Astrocyte (in vitro differentiated cells and primary cell): Measurements from ENCODE around the gene CRY1. TPM values are rescaled to one million over a fixed set of nuclear protein-coding genes. Genes with fewer than 3 reads are reported as not detected.
A peak's percentile ranks its signal among the peaks of the same experiment; 100 is the strongest.

Source experiments
- DNase-seq: peaks from one replicate; pipeline ENCODE4 v3.0.0-alpha.2; 2010; ENCODE audit warnings: low read depth
- FAIRE-seq: peaks from 2 replicates; lab custom pipeline; 2011; peaks lifted over from hg19 to GRCh38; lab: Jason Lieb, UNC
- H2AFZ ChIP-seq: 2 replicates; pipeline ENCODE4 v1.6.0; 2012; ENCODE audit warnings: low read depth, low read length, inconsistent platforms
- H3K27ac ChIP-seq: 2 replicates; pipeline ENCODE4 v1.5.1; 2011; ENCODE audit warnings: low read depth, low read length, inconsistent platforms
- H3K27me3 ChIP-seq: 2 replicates; pipeline ENCODE4 v1.6.0; 2011; ENCODE audit warnings: low read length, inconsistent platforms; ENCODE audit not compliant: insufficient read depth
- H3K36me3 ChIP-seq: 2 replicates; pipeline ENCODE4 v1.5.1; 2011; ENCODE audit warnings: low read length, inconsistent platforms; ENCODE audit not compliant: insufficient read depth
- H3K4me1 ChIP-seq: 2 replicates; pipeline ENCODE4 v1.5.1; 2011; ENCODE audit warnings: low read length, inconsistent platforms; ENCODE audit not compliant: insufficient read depth
- H3K4me2 ChIP-seq: 2 replicates; pipeline ENCODE4 v1.6.0; 2012; ENCODE audit warnings: low read length, inconsistent platforms
- H3K4me3 ChIP-seq: 2 replicates; pipeline ENCODE4 v1.5.1; 2011; ENCODE audit warnings: low read depth, mild to moderate bottlenecking, low read length, inconsistent platforms; ENCODE audit not compliant: insufficient read depth
- H3K79me2 ChIP-seq: 2 replicates; pipeline ENCODE4 v1.6.0; 2012; ENCODE audit warnings: mild to moderate bottlenecking, low read length, inconsistent platforms; ENCODE audit not compliant: insufficient read depth
- H3K9ac ChIP-seq: 2 replicates; pipeline ENCODE4 v1.6.0; 2012; ENCODE audit warnings: mild to moderate bottlenecking, low read length, inconsistent platforms
- H3K9me3 ChIP-seq: 2 replicates; pipeline ENCODE4 v1.5.1; 2012; ENCODE audit warnings: low read depth, mild to moderate bottlenecking, low read length, inconsistent platforms; ENCODE audit not compliant: insufficient read depth
- H4K20me1 ChIP-seq: 2 replicates; pipeline ENCODE4 v1.6.0; 2012; ENCODE audit warnings: low read length, inconsistent platforms; ENCODE audit not compliant: insufficient read depth
- H3K27ac Mint-ChIP-seq: one replicate; pipeline ENCODE4 v1.8.0; 2021; ENCODE audit warnings: mild to moderate bottlenecking, mixed read lengths; ENCODE audit not compliant: unreplicated experiment
- H3K27me3 Mint-ChIP-seq: one replicate; pipeline ENCODE4 v1.8.0; 2021; ENCODE audit warnings: low read depth, mixed read lengths; ENCODE audit not compliant: unreplicated experiment
- H3K36me3 Mint-ChIP-seq: one replicate; pipeline ENCODE4 v1.8.0; 2021; ENCODE audit warnings: low read depth, mixed read lengths; ENCODE audit not compliant: unreplicated experiment
- H3K4me1 Mint-ChIP-seq: one replicate; pipeline ENCODE4 v1.8.0; 2021; ENCODE audit warnings: low read depth, mixed read lengths; ENCODE audit not compliant: unreplicated experiment
- H3K4me3 Mint-ChIP-seq: one replicate; pipeline ENCODE4 v1.8.0; 2021; ENCODE audit warnings: mild to moderate bottlenecking, moderate library complexity, mixed read lengths; ENCODE audit not compliant: unreplicated experiment
- H3K9me3 Mint-ChIP-seq: one replicate; pipeline ENCODE4 v1.8.0; 2021; ENCODE audit warnings: mild to moderate bottlenecking, mixed read lengths; ENCODE audit not compliant: unreplicated experiment
- CTCF ChIP-seq: IDR thresholded peaks from 2 replicates; pipeline ENCODE4 v1.5.1; 2011; ENCODE audit warnings: low read depth, mild to moderate bottlenecking, inconsistent platforms, low read length, moderate library complexity; ENCODE audit not compliant: insufficient read depth
- EZH2 ChIP-seq: IDR thresholded peaks from 2 replicates; pipeline ENCODE4 v1.6.1; 2012; ENCODE audit warnings: mild to moderate bottlenecking, low read length, inconsistent platforms; ENCODE audit not compliant: insufficient read depth
- total RNA-seq: library from RNA; stranded (reverse); gene quantifications from 2 replicates; pipeline ENCODE4 v1.2.1, GENCODE V29; 2021

The CRY1 gene
- total RNA-seq, 1 donor from 2014 or later, result 18.3 TPM

DNA sequence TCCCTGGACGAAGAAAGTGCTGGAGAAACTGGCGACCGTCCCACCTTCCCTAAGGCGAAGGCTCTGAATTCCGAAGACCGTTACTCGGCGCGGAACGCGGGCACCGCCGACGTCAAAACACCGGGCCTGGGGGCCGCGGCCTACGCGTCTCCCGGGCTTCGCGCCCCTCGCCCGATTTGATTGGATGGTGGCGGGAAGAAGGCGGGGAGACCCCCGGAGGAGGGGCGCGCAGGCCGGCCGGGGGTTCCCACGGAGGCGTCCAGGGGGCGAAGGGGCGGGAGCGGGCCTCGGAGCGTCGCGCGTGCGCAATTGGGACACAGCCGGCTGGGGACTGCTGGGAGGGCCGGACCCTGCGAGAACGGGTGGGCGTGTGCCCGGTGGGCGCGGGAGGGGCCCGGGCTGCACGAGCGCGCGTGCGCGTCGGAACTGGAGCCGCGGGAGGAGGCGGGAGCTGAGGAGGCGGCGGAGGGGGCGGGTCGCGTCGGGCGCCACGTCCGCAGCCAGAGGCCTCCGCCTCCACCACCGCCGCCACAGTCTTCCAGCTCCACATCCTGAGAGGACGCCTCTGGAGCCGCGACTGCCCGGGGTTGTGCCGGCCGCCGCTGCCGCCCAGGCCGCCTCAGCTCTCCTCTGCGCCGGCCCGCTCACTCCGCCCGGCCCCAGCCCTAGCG is 137.8 kb downstream of the CRY1 start, which contains the start of gene TMEM263:
TSS of gene TMEM263 (plus strand) at position 531 of the 671 bp plus-strand sequence. CDS start 11,210 bp downstream, outside the sequence.
- peak within 1 kb of the TSS; percentile 99 for H3K4me3 ChIP-seq
- H3K4me1 ChIP-seq, result peaks cover 11% of the 10 kb centered on the region
- peak within 1 kb of the TSS; percentile 84 for H2AFZ ChIP-seq
- H3K79me2 ChIP-seq, result peaks cover 52% of the 10 kb centered on the region
- peak within 1 kb of the TSS; percentile 89 for H3K4me2 ChIP-seq
- H3K4me1 Mint-ChIP-seq, result peaks cover 3% of the 10 kb centered on the region
- no peaks in the 10 kb centered on the region for H3K9me3 ChIP-seq
- TF ChIP-seq EZH2, result no peak
- TF ChIP-seq CTCF, result no peak
- no peak for FAIRE-seq
- H3K36me3 ChIP-seq, result peaks cover 4% of the 10 kb centered on the region
- H3K27ac ChIP-seq, result peak within 1 kb of the TSS; percentile 98
- H3K27me3 ChIP-seq, result no peaks in the 10 kb centered on the region
- H3K27ac Mint-ChIP-seq, result peak within 1 kb of the TSS; percentile 98
- H3K9ac ChIP-seq, result peak within 1 kb of the TSS; percentile 100
- H3K4me3 Mint-ChIP-seq, result peak within 1 kb of the TSS; percentile 100
- no peaks in the 10 kb centered on the region for H3K27me3 Mint-ChIP-seq
- peak; percentile 87 for DNase-seq
- H3K9me3 Mint-ChIP-seq, result no peaks in the 10 kb centered on the region
- peaks cover 1% of the 10 kb centered on the region for H3K36me3 Mint-ChIP-seq
- H4K20me1 ChIP-seq, result peaks cover 41% of the 10 kb centered on the region

- peaks cover 44% of the 10 kb centered on the region for H3K79me2 ChIP-seq
- peak overlapping the region; percentile 84 for H2AFZ ChIP-seq
- H4K20me1 ChIP-seq, result peaks cover 33% of the 10 kb centered on the region
- H3K4me1 ChIP-seq, result peaks cover 11% of the 10 kb centered on the region
- Mint-ChIP-seq H3K4me3 (peak overlapping the region; percentile 87), H3K9me3 (peaks cover 3% of the 10 kb centered on the region), H3K27ac (peak overlapping the region; percentile 80), H3K4me1 (peaks cover 2% of the 10 kb centered on the region), H3K36me3 (no peaks in the 10 kb centered on the region), H3K27me3 (no peaks in the 10 kb centered on the region)
- TF ChIP-seq CTCF (no peak), EZH2 (no peak)
- FAIRE-seq (no peak), DNase-seq (no peak)
- H3K4me2 ChIP-seq, result peak overlapping the region; percentile 89
- peak overlapping the region; percentile 98 for H3K27ac ChIP-seq
- H3K9me3 ChIP-seq, result no peaks in the 10 kb centered on the region
- peaks cover 4% of the 10 kb centered on the region for H3K36me3 ChIP-seq
- peak overlapping the region; percentile 100 for H3K9ac ChIP-seq
- no peaks in the 10 kb centered on the region for H3K27me3 ChIP-seq
- H3K4me3 ChIP-seq, result peak overlapping the region; percentile 99
Measured at GRCh38 chr12:106954462-106955376, 138.6 kb downstream of the CRY1 start.
